IMR-90 (cell line): ENCODE results near the gene EXOSC3. TPM values are rescaled to one million over a fixed set of nuclear protein-coding genes. Genes with fewer than 3 reads are reported as not detected.

ENCODE experiments used
- ATAC-seq: fragments of 200-7000 bp; cut with Tn5 transposase; 2 replicates; pipeline ENCODE4 v1.9.1; 2020; ENCODE audit warnings: low read depth, mild to moderate bottlenecking, moderate library complexity
- BruUV-seq: library from RNA; stranded (reverse); fragments of 400-500 nt; replicated peaks from 2 replicates; lab custom pipeline; 2021; lab: Mats Ljungman, UMichigan
- CTCF ChIA-PET: fragments of 300-600 bp; formaldehyde crosslinking; extraction: SDS; loops from one replicate; lab custom pipeline; 2021; ENCODE audit warnings: antibody characterized with exemption; lab: Yijun Ruan, JAX
- POLR2A ChIA-PET: fragments of 300-600 bp; sonication (Branson Sonifier 250); formaldehyde crosslinking; loops from one replicate; lab custom pipeline; 2022; ENCODE audit warnings: antibody characterized with exemption; ENCODE audit not compliant: unreplicated experiment; lab: Charles Lee
- DNase-seq: peaks from one replicate; pipeline ENCODE4 v3.0.0; 2013
- H2AFZ ChIP-seq: replicated peaks from 2 replicates; pipeline ENCODE3; 2013; ENCODE audit warnings: low read length, mild to moderate bottlenecking; ENCODE audit not compliant: poor library complexity
- H2AK5ac ChIP-seq: 2 replicates; pipeline ENCODE4 v1.6.1; 2013; ENCODE audit warnings: low read depth, low read length, inconsistent platforms
- H2AK9ac ChIP-seq: replicated peaks from 2 replicates; pipeline ENCODE3; 2013; ENCODE audit warnings: mild to moderate bottlenecking, low read depth, low read length, moderate library complexity; ENCODE audit not compliant: poor library complexity
- H2BK120ac ChIP-seq: 2 replicates; pipeline ENCODE4 v1.6.1; 2013; ENCODE audit warnings: low read depth, low read length, inconsistent platforms
- H2BK15ac ChIP-seq: 3 replicates; pipeline ENCODE4 v1.6.1; 2013; ENCODE audit warnings: low read depth, low read length, inconsistent platforms
- H2BK20ac ChIP-seq: 2 replicates; pipeline ENCODE4 v1.6.1; 2013; ENCODE audit warnings: low read depth, mild to moderate bottlenecking, inconsistent platforms, low read length, moderate library complexity
- H2BK5ac ChIP-seq: 2 replicates; pipeline ENCODE4 v1.6.1; 2013; ENCODE audit warnings: mild to moderate bottlenecking, low read depth, low read length, inconsistent platforms; ENCODE audit not compliant: poor library complexity, severe bottlenecking
- H3K14ac ChIP-seq: replicated peaks from 2 replicates; pipeline ENCODE4 v1.6.1; 2013; ENCODE audit warnings: low read depth, low read length, inconsistent platforms
- H3K18ac ChIP-seq: 2 replicates; pipeline ENCODE4 v1.6.1; 2013; ENCODE audit warnings: low read depth, low read length, control low read depth
- H3K23ac ChIP-seq: 2 replicates; pipeline ENCODE4 v1.6.1; 2013; ENCODE audit warnings: low read depth, low read length, inconsistent platforms
- H3K27ac ChIP-seq: 2 replicates; pipeline ENCODE4 v1.5.1; 2013; ENCODE audit warnings: mild to moderate bottlenecking, control low read depth, low read length; ENCODE audit not compliant: insufficient read depth
- H3K27me3 ChIP-seq: 2 replicates; pipeline ENCODE4 v1.6.1; 2013; ENCODE audit warnings: low read length; ENCODE audit not compliant: control insufficient read depth, insufficient read depth
- H3K36me3 ChIP-seq: 2 replicates; pipeline ENCODE4 v1.6.1; 2013; ENCODE audit warnings: low read length, mixed read lengths; ENCODE audit not compliant: control insufficient read depth, insufficient read depth
- H3K4ac ChIP-seq: 2 replicates; pipeline ENCODE4 v1.6.1; 2013; ENCODE audit warnings: low read depth, low read length, inconsistent platforms
- H3K4me1 ChIP-seq: 2 replicates; pipeline ENCODE4 v1.6.1; 2013; ENCODE audit warnings: low read length, mixed read lengths; ENCODE audit not compliant: control insufficient read depth, insufficient read depth
- H3K4me2 ChIP-seq: 2 replicates; pipeline ENCODE4 v1.6.1; 2013; ENCODE audit warnings: low read depth, mild to moderate bottlenecking, control low read depth, low read length, moderate library complexity
- H3K4me3 ChIP-seq: 2 replicates; pipeline ENCODE4 v1.5.1; 2013; ENCODE audit warnings: low read depth, mild to moderate bottlenecking, control low read depth, low read length, moderate library complexity; ENCODE audit not compliant: insufficient read depth
- H3K56ac ChIP-seq: 2 replicates; pipeline ENCODE4 v1.6.1; 2013; ENCODE audit warnings: low read length, inconsistent platforms; ENCODE audit not compliant: insufficient read depth; ENCODE audit errors: extremely low read depth
- H3K79me1 ChIP-seq, 2 experiments: 2 replicates each; pipeline ENCODE4 v1.6.1; 2013; ENCODE audit warnings: low read length in 2 of 2, inconsistent platforms in 1 of 2, low read depth in 1 of 2
- H3K9ac ChIP-seq: 2 replicates; pipeline ENCODE4 v1.6.1; 2013; ENCODE audit warnings: low read depth, low read length, control low read depth
- H3K9me1 ChIP-seq: 2 replicates; pipeline ENCODE4 v1.6.1; 2013; ENCODE audit warnings: low read length, inconsistent platforms; ENCODE audit not compliant: insufficient read depth
- H3K9me3 ChIP-seq: 2 replicates; pipeline ENCODE4 v1.6.1; 2013; ENCODE audit warnings: low read length; ENCODE audit not compliant: control insufficient read depth, insufficient read depth
- H4K20me1 ChIP-seq: 2 replicates; pipeline ENCODE4 v1.6.1; 2013; ENCODE audit warnings: low read length, inconsistent platforms; ENCODE audit not compliant: insufficient read depth
- H4K5ac ChIP-seq: 2 replicates; pipeline ENCODE4 v1.6.1; 2013; ENCODE audit warnings: mild to moderate bottlenecking, low read depth, low read length, control low read depth
- H4K8ac ChIP-seq, 2 experiments: 2 replicates each; pipeline ENCODE4 v1.6.1; 2013; ENCODE audit warnings: low read depth in 2 of 2, low read length in 2 of 2, control low read depth in 1 of 2, inconsistent platforms in 1 of 2
- H4K91ac ChIP-seq: 2 replicates; pipeline ENCODE4 v1.6.1; 2013; ENCODE audit warnings: low read depth, low read length, inconsistent platforms; ENCODE audit not compliant: insufficient read depth
- MAZ ChIP-seq: IDR thresholded peaks from 2 replicates; pipeline ENCODE4 v1.6.1; 2012; ENCODE audit warnings: low read depth, mild to moderate bottlenecking, low read length, improper control_type of control experiment, moderate library complexity, borderline replicate concordance
- MXI1 ChIP-seq: IDR thresholded peaks from 2 replicates; pipeline ENCODE4 v1.6.1; 2012; ENCODE audit warnings: low read depth, mild to moderate bottlenecking, low read length, moderate library complexity, borderline replicate concordance
- NFE2L2 ChIP-seq: fragments of 150-350 bp; IDR thresholded peaks from 2 replicates; pipeline ENCODE4 v1.6.1; 2016; ENCODE audit warnings: low read depth, mild to moderate bottlenecking, low read length
- POLR2A ChIP-seq: IDR thresholded peaks from 2 replicates; pipeline ENCODE4 v1.6.1; 2012; ENCODE audit warnings: mild to moderate bottlenecking, low read depth, low read length
- WGBS, 2 experiments: methylation state at CpG; one replicate each; pipeline versions ENCODE4 v1.1.5 to v1.1.7; 2013; ENCODE audit warnings: missing lambda C conversion rate in 2 of 2; ENCODE audit not compliant: insufficient read length in 1 of 2; ENCODE audit errors: extremely low coverage in 2 of 2; 5-methylcytosine and 5-hydroxymethylcytosine counted together
- dilution Hi-C: fragments of 300-500 bp; cut with HindIII; formaldehyde crosslinking; loops from one replicate; pipeline ENCODE4 v1.14.3; 2018; ENCODE audit warnings: low sequenced_read_pairs; ENCODE audit not compliant: unreplicated experiment
- in situ Hi-C: fragments of 300-500 bp; cut with MboI; formaldehyde crosslinking; loops from 3 replicates; pipeline ENCODE4 v1.14.3; 2019; ENCODE audit warnings: low sequenced_read_pairs, inconsistent platforms, mixed read lengths
- intact Hi-C: fragments of 100-400 bp; cut with micrococcal nuclease; formaldehyde crosslinking; loops from 2 replicates; pipeline ENCODE4 v1.10.0; 2022
- polyA plus RNA-seq, 3 experiments: library from polyadenylated mRNA; depleted of rRNA; stranded (reverse); fragments of >200 nt; gene quantifications; 2 replicates each; pipeline ENCODE4 v1.2.3, GENCODE V29; 2012; ENCODE audit warnings: low replicate concordance in 1 of 3
- total RNA-seq: library from RNA; depleted of rRNA; stranded (reverse); fragments of >200 nt; gene quantifications from 2 replicates; pipeline ENCODE4 v1.2.3, GENCODE V29; 2012

The EXOSC3 gene
- total and polyA plus RNA-seq, 2 of the 4 experiments (the other 2 are of a cell fraction): 27.1 to 28.9 TPM

- Histone ChIP-seq H3K18ac (peak overlapping the region; percentile 42; the same call in 1 of the 2 replicates), H3K79me1 (peaks cover 5 to 10% of the 10 kb centered on the region in 2 experiments; a peak in 2 of 4 replicates), H4K20me1 (peaks cover 5% of the 10 kb centered on the region; the same call in 1 of the 2 replicates), H3K23ac (peak overlapping the region; percentile 46; the same call in 1 of the 2 replicates), H3K4ac (peak overlapping the region; percentile 65), H2BK5ac (peak overlapping the region; percentile 82), H2AFZ (no peak overlapping the region), H3K4me2 (peak overlapping the region; percentile 38; the same call in 1 of the 2 replicates), H2AK9ac (no peak overlapping the region), H4K8ac (peak overlapping the region in 1 of 2 experiments; percentile 28; a peak in 1 of 4 replicates), H3K36me3 (peaks cover 4% of the 10 kb centered on the region), H3K9me3 (no peaks in the 10 kb centered on the region), H3K4me1 (peaks cover 9% of the 10 kb centered on the region), H3K27ac (peak overlapping the region; percentile 48; the same call in 1 of the 2 replicates), H3K9ac (no peak overlapping the region), H2BK20ac (peak overlapping the region; percentile 38), H4K91ac (no peak overlapping the region), H3K27me3 (no peaks in the 10 kb centered on the region), H3K4me3 (no peak overlapping the region), H2AK5ac (peak overlapping the region; percentile 87; the same call in 1 of the 2 replicates), H3K56ac (no peak overlapping the region), H2BK120ac (peak overlapping the region; percentile 31), H3K14ac (0 out of 2 replicates have a peak overlapping the region, but pooled peaks have one; percentile 43), H2BK15ac (peak overlapping the region; percentile 62; the same call in 2 of the 3 replicates), H4K5ac (no peak overlapping the region), H3K9me1 (peaks cover 8% of the 10 kb centered on the region)
- intact Hi-C loops (no loop called here), dilution Hi-C loops (no loop called here), in situ Hi-C loops (no loop called here)
- DNase-seq (peak; percentile 88), ATAC-seq (peak; percentile 84)
- WGBS, 2 experiments: no CpG with 5 or more reads among the region's 3 CpGs
- POLR2A ChIA-PET: no interaction called here
- CTCF ChIA-PET: no interaction called here
- TF ChIP-seq POLR2A (no peak), MXI1 (peak; percentile 67; the same call in 1 of the 2 replicates), NFE2L2 (no peak), MAZ (no peak)
- BruUV-seq: no TSS peak
These were observed 23.4 kb downstream of the EXOSC3 start for GRCh38 chr9:37761511-37761910.
